ENCODE results near the gene GSTP1. TPM values are rescaled to one million over a fixed set of nuclear protein-coding genes. Genes with fewer than 3 reads are reported as not detected.

Gene GSTP1
- total and polyA plus RNA-seq, 11 donors, result 294 to 830 (median 393) TPM

- Histone ChIP-seq H3K36me3 (peaks cover 0 to 19% (median 8%) of the 10 kb centered on the region in 9 donors), H3K4me1 (peaks cover 0 to 38% (median 12%) of the 10 kb centered on the region in 12 donors), H3K9me3 (no peaks in the 10 kb centered on the region), H3K27ac (no peak overlapping the region), H3K4me3 (no peak overlapping the region), H3K27me3 (peaks cover 0 to 10% (median 0%) of the 10 kb centered on the region in 9 donors)
- ATAC-seq, result no peak
- WGBS, 4 donors, result 68 to 79% (median 72%) methylated on average over 11 of the region's 11 CpGs
- DNase-seq, result no peak
- intact Hi-C loops (cut with DNase I), result loop anchor here in 1 of 10 donors (5.0 kb wide), 1 partner anchor 74 kb away; the partner anchor contains the start of genes CDK2AP2 and PITPNM1
- TF ChIP-seq POLR2A (IDR thresholded peaks at IDR 0.05), result no peak
- TF ChIP-seq CTCF (IDR thresholded peaks at IDR 0.05), result no peak
Measured at GRCh38 chr11:67581469-67581868, 2.1 kb upstream of the GSTP1 start.

GRCh38 chr11:67582011-67582410 is 1.6 kb upstream of the GSTP1 start:
- no peaks in the 10 kb centered on the region for H3K9me3 ChIP-seq
- 79 to 86% (median 85%) methylated on average over 4 of the region's 4 CpGs for WGBS, 4 donors
- intact Hi-C loops (cut with DNase I), result loop anchor here in 2 of 10 donors (2.0 to 5.0 kb wide), 2 partner anchors 25 to 75 kb away; partner anchors contain the start of genes CDK2AP2 (in 1 of the 2), NDUFV1 (in 1 of the 2) and PITPNM1 (in 1 of the 2)
- peaks cover 0 to 6% (median 0%) of the 10 kb centered on the region in 9 donors for H3K27me3 ChIP-seq
- ATAC-seq, result no peak
- H3K4me3 ChIP-seq, result no peak overlapping the region
- no peak overlapping the region for H3K27ac ChIP-seq
- TF ChIP-seq POLR2A (IDR thresholded peaks at IDR 0.05) (no peak), CTCF (IDR thresholded peaks at IDR 0.05) (no peak)
- no peak for DNase-seq
- peaks cover 0 to 43% (median 12%) of the 10 kb centered on the region in 12 donors for H3K4me1 ChIP-seq
- H3K36me3 ChIP-seq, result peaks cover 0 to 24% (median 11%) of the 10 kb centered on the region in 9 donors

GRCh38 chr11:67584205-67584880 is 731 bp downstream of the GSTP1 start:
- no peaks in the 10 kb centered on the region for H3K27me3 ChIP-seq
- 7 to 21% (median 17%) methylated on average over 18 to 33 of the region's 33 CpGs for WGBS, 4 donors
- peaks cover 0 to 44% (median 23%) of the 10 kb centered on the region in 9 donors for H3K36me3 ChIP-seq
- H3K27ac ChIP-seq, result peak overlapping the region; percentile 93 to 100 (median 99)
- ATAC-seq (peak; percentile 55 to 78 (median 72)), DNase-seq (peak; percentile 77 to 87 (median 85))
- intact Hi-C loops (cut with DNase I), result loop anchor here in 2 of 10 donors (1.0 to 5.0 kb wide), 2 partner anchors 22 to 77 kb away; partner anchors contain the start of genes NDUFV1 (in 2 of the 2), CDK2AP2 (in 1 of the 2) and PITPNM1 (in 1 of the 2)
- peak overlapping the region; percentile 49 to 97 (median 81) for H3K4me3 ChIP-seq
- TF ChIP-seq POLR2A (IDR thresholded peaks at IDR 0.05) (no peak), CTCF (IDR thresholded peaks at IDR 0.05) (no peak)
- H3K9me3 ChIP-seq, result no peaks in the 10 kb centered on the region
- H3K4me1 ChIP-seq, result peaks cover 0 to 53% (median 12%) of the 10 kb centered on the region in 12 donors
